ENCODE measurements around the gene LRRC56. TPM values are rescaled to one million over a fixed set of nuclear protein-coding genes. Genes with fewer than 3 reads are reported as not detected.
"Not testable (repeated sequence)": the region's sequence is repeated elsewhere in the genome, so short reads cannot be mapped to it uniquely, and the experiment has no call there.

The LRRC56 gene
- total RNA-seq, 1 donor from 2014 or later, result 2.7 TPM

DNA sequence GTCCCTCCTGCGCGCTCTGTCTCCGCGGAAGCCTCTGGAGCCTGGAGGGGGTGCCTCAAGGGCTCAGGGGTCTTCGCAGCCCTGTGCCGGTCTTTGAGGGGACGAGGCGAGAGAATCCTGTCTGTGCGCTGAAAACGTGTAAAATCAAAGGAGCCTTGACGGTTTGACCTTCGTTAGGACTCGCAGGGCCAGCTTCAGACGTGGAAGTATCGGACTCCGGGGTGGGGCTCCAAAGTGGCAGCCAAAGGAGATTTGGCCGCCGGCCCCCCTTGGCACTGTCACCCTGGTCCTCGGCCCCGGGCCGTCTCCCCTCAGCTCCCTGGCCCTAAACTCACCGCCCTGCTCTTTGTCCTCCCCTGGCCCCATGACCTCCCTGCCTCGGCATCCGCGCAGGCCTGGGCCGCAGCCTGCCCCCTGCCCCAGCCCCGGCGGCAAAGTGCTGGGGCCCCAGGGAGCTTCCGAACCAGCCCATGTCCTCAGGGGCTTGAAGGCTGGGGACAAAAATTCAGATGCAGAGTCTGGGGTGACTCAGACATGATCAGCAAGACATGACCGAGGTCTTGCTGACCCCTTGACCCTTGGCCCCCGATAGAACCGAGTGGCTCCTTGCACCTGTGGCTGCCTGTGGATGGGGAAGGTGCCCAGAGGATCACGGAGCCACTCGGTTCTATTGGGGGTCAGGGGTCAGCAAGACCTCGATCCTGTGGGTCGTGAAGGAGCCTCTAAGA is 32.0 kb downstream of the LRRC56 start:
- H3K4me3 Mint-ChIP-seq (ENCODE audit: unreplicated experiment), result peak overlapping the region; percentile 70
- TF ChIP-seq, protein P1, sequence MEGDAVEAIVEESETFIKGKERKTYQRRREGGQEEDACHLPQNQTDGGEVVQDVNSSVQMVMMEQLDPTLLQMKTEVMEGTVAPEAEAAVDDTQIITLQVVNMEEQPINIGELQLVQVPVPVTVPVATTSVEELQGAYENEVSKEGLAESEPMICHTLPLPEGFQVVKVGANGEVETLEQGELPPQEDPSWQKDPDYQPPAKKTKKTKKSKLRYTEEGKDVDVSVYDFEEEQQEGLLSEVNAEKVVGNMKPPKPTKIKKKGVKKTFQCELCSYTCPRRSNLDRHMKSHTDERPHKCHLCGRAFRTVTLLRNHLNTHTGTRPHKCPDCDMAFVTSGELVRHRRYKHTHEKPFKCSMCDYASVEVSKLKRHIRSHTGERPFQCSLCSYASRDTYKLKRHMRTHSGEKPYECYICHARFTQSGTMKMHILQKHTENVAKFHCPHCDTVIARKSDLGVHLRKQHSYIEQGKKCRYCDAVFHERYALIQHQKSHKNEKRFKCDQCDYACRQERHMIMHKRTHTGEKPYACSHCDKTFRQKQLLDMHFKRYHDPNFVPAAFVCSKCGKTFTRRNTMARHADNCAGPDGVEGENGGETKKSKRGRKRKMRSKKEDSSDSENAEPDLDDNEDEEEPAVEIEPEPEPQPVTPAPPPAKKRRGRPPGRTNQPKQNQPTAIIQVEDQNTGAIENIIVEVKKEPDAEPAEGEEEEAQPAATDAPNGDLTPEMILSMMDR (IDR thresholded peaks at IDR 0.05), result no peak
- H3K27ac Mint-ChIP-seq (ENCODE audit: unreplicated experiment), result peak overlapping the region; percentile 61
- no peaks in the 10 kb centered on the region for H3K36me3 Mint-ChIP-seq (ENCODE audit: low read depth)
- H3K9me3 Mint-ChIP-seq (ENCODE audit: low read depth), result no peaks in the 10 kb centered on the region
- peaks cover 19% of the 10 kb centered on the region for H3K4me1 Mint-ChIP-seq (ENCODE audit: low read depth)
- no peaks in the 10 kb centered on the region for H3K27me3 Mint-ChIP-seq (ENCODE audit: low read depth)
- DNase-seq (ENCODE audit: low spot score), result no peak

- Mint-ChIP-seq H3K9me3 (ENCODE audit: low read depth) (no peaks in the 10 kb centered on the region), H3K4me1 (ENCODE audit: low read depth) (peaks cover 23% of the 10 kb centered on the region), H3K36me3 (ENCODE audit: low read depth) (no peaks in the 10 kb centered on the region), H3K27ac (ENCODE audit: unreplicated experiment) (no peak overlapping the region), H3K27me3 (ENCODE audit: low read depth) (no peaks in the 10 kb centered on the region), H3K4me3 (ENCODE audit: unreplicated experiment) (no peak overlapping the region)
- no peak for DNase-seq (ENCODE audit: low spot score)
- TF ChIP-seq, protein P1 (IDR thresholded peaks at IDR 0.05), result no peak
Measured at GRCh38 chr11:571802-572185, 34.5 kb downstream of the LRRC56 start.

DNA sequence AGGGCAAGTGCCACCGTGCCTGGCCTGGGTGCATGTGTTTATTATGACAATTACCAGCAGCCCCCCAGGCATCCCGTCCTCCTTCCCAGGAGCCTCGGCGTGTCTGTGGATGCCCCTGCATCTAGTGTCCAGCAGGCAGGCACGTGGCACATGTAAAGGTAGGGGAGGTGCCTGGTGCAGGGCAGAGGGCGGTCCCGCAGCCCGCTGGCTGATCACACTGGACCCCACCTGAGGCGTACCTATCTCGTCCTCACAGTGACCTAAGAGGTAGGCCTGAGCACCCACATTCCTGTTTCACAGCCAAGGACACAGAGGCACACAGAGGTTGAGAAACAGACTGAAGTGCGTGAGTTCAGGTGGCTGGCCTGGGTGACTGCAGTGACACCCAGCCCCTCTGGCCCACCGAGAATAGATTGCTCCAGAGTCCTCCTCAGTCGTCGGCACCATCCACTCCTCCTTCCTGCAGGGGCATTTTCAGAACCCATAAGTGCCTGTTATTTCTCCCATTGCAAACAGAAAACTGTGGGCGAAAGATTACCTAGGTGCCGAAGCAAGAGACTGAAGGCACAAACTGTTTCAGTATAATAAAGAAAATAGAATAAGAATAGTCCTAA is 35.9 kb downstream of the LRRC56 start:
- TF ChIP-seq, protein P1 (IDR thresholded peaks at IDR 0.05), result no peak
- Mint-ChIP-seq H3K4me3 (ENCODE audit: unreplicated experiment) (no peak overlapping the region), H3K27ac (ENCODE audit: unreplicated experiment) (no peak overlapping the region), H3K4me1 (ENCODE audit: low read depth) (peaks cover 26% of the 10 kb centered on the region), H3K27me3 (ENCODE audit: low read depth) (no peaks in the 10 kb centered on the region), H3K9me3 (ENCODE audit: low read depth) (no peaks in the 10 kb centered on the region), H3K36me3 (ENCODE audit: low read depth) (no peaks in the 10 kb centered on the region)
- DNase-seq (ENCODE audit: low spot score), result no peak

DNA sequence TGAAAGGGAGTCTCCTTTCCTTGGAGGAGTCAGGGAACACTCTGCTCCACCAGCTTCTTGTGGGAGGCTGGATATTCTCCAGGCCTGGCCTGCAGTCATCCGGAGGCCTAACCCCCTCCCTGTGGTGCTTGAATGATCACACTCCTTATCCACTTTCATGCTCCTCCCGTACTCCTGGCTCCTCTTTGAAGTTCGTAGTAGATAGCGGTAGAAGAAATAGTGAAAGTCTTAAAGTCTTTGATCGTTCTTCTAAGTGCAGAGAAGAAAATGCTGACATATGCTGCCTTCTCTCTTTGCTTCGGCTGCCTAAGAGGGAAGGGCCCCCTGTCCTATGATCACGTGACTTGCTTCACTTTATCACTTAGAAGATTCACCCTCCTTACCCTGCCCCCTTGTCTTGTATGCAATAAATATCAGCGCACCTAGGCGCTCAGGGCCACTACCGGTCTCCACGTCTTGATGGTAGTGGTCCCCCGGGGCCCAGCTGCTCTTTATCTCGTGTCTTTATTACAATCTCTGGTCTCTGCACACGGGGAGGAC is 36.8 kb downstream of the LRRC56 start:
- not testable (repeated sequence) for DNase-seq (ENCODE audit: low spot score); H3K36me3 Mint-ChIP-seq (ENCODE audit: low read depth); H3K9me3 Mint-ChIP-seq (ENCODE audit: low read depth); H3K27ac Mint-ChIP-seq (ENCODE audit: unreplicated experiment); H3K4me3 Mint-ChIP-seq (ENCODE audit: unreplicated experiment); H3K27me3 Mint-ChIP-seq (ENCODE audit: low read depth)
- H3K4me1 Mint-ChIP-seq (ENCODE audit: low read depth), result peaks cover 34% of the 10 kb centered on the region

DNA sequence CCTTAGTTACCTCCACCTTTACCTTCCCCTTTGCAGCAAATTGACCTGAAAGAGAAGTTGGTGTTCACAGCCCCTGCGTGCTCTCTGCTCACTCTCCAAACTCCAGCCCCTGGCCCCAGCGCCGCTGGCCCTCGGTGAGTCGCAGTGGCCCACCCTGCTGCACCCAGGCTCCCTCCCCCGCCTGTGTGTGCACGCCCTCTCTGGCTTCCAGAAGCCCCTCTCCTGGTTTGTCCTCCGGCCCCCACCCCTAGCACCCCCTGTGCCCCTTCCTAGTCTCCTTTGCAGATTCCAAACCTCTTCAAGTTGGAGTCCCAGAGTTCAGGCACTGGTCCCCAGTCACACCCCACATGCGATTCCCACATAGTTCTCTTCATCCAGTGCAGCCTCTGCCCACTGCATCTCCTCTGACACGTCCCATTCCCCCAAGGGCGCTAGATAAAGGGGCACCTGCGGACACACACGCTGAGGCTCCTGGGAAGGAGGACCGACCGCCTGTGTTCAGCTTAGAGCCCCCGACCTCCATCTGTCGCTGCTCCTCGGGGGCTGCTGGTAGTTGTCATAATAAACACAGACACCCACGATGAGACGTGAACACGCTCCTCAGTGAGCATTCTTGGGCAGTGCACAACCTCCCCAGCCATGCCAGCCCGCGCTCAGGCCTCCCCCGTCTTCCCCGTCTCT is 37.4 kb downstream of the LRRC56 start:
- Mint-ChIP-seq H3K36me3 (ENCODE audit: low read depth) (no peaks in the 10 kb centered on the region), H3K27me3 (ENCODE audit: low read depth) (no peaks in the 10 kb centered on the region), H3K27ac (ENCODE audit: unreplicated experiment) (peak overlapping the region; percentile 49), H3K4me3 (ENCODE audit: unreplicated experiment) (peak overlapping the region; percentile 81), H3K9me3 (ENCODE audit: low read depth) (no peaks in the 10 kb centered on the region), H3K4me1 (ENCODE audit: low read depth) (peaks cover 41% of the 10 kb centered on the region)
- no peak for DNase-seq (ENCODE audit: low spot score)
- TF ChIP-seq, protein P1 (IDR thresholded peaks at IDR 0.05), result no peak

Data from chondrocyte (in vitro differentiated cells).